CD4-positive, alpha-beta T cell (primary cell): ENCODE data around the gene ESYT2. TPM values are rescaled to one million over a fixed set of nuclear protein-coding genes. Genes with fewer than 3 reads are reported as not detected.
A peak's percentile ranks its signal among the peaks of the same experiment; 100 is the strongest.

Experiments used
- ATAC-seq: fragments of 200-7000 bp; cut with Tn5 transposase; one replicate; pipeline ENCODE4 v1.10.0; 2022; ENCODE audit warnings: mild to moderate bottlenecking; ENCODE audit not compliant: poor library complexity
- CTCF ChIA-PET: fragments of 350-600 bp; sonication (Branson Sonifier 250); formaldehyde crosslinking; loops from one replicate; lab custom pipeline; 2021; ENCODE audit warnings: antibody characterized with exemption, inconsistent platforms; lab: Charles Lee
- POLR2A ChIA-PET: fragments of 350-600 bp; sonication (Branson Sonifier 250); formaldehyde crosslinking; loops from one replicate; lab custom pipeline; 2021; ENCODE audit warnings: antibody characterized with exemption, inconsistent platforms; lab: Charles Lee
- DNase-seq, 14 experiments: peaks; one replicate each; pipeline ENCODE4 v3.0.0-alpha.2; 2013 to 2020; ENCODE audit warnings: mixed read lengths in 2 of 14
- H3K27ac ChIP-seq, 2 donors: one replicate each; pipeline versions ENCODE4 v1.5.1 to v1.7.0; 2013; ENCODE audit warnings: low read length in 2 of 2, low read depth in 1 of 2, mild to moderate bottlenecking in 1 of 2
- H3K27me3 ChIP-seq, 2 experiments: 1 replicate in 1 of 2; 2 replicates in 1 of 2; pipeline versions ENCODE4 v1.6.1 to v1.7.0; 2013; ENCODE audit warnings: low read length in 2 of 2, control low read depth in 1 of 2, mild to moderate bottlenecking in 1 of 2, moderate library complexity in 1 of 2; ENCODE audit not compliant: insufficient read depth in 2 of 2, control insufficient read depth in 1 of 2
- H3K36me3 ChIP-seq: one replicate; pipeline ENCODE4 v1.6.1; 2013; ENCODE audit warnings: low read length, control low read depth; ENCODE audit not compliant: insufficient read depth
- H3K4me1 ChIP-seq: one replicate; pipeline ENCODE4 v1.6.1; 2013; ENCODE audit warnings: low read length, control low read depth; ENCODE audit not compliant: insufficient read depth
- H3K4me3 ChIP-seq: one replicate; pipeline ENCODE4 v1.5.1; 2013; ENCODE audit warnings: mild to moderate bottlenecking, low read length, moderate library complexity
- H3K9me3 ChIP-seq, 2 experiments: 1 replicate in 1 of 2; 2 replicates in 1 of 2; pipeline versions ENCODE4 v1.6.1 to v1.7.0; 2013; ENCODE audit warnings: low read length in 2 of 2, mild to moderate bottlenecking in 2 of 2, control low read depth in 1 of 2, moderate library complexity in 1 of 2; ENCODE audit not compliant: control insufficient read depth in 1 of 2, insufficient read depth in 1 of 2
- H3K27ac Mint-ChIP-seq: one replicate; pipeline ENCODE4 v1.8.0; 2020; ENCODE audit warnings: mixed read lengths
- H3K27me3 Mint-ChIP-seq: one replicate; pipeline ENCODE4 v1.8.0; 2021; ENCODE audit warnings: mixed read lengths
- H3K36me3 Mint-ChIP-seq: one replicate; pipeline ENCODE4 v1.8.0; 2021; ENCODE audit warnings: low read depth, mixed read lengths
- H3K4me1 Mint-ChIP-seq: one replicate; pipeline ENCODE4 v1.8.0; 2021; ENCODE audit warnings: low read depth, mixed read lengths
- H3K4me3 Mint-ChIP-seq: one replicate; pipeline ENCODE4 v1.8.0; 2020; ENCODE audit warnings: mild to moderate bottlenecking, mixed read lengths
- H3K9me3 Mint-ChIP-seq: one replicate; pipeline ENCODE4 v1.8.0; 2020; ENCODE audit warnings: mixed read lengths
- CTCF ChIP-seq: fragments of 200-600 bp; IDR thresholded peaks from one replicate; pipeline ENCODE4 v1.8.0; 2022; ENCODE audit warnings: antibody characterized with exemption, mild to moderate bottlenecking
- intact Hi-C, 2 experiments: fragments of 100-400 bp; cut with DNase I in 1 of 2; cut with micrococcal nuclease in 1 of 2; formaldehyde crosslinking; loops; one replicate each; pipeline versions ENCODE4 v1.15.1 to v1.9.0; 2023 to 2025; cut with DNase I, micrococcal nuclease
- total RNA-seq, 174 experiments: library from RNA in 2 of 174; stranded (reverse) in 2 of 174; gene quantifications; one replicate each; pipeline ENCODE4 v1.2.3 and lab custom pipeline; 2021 to 2026

Gene ESYT2
- total RNA-seq, 2 experiments from 2014 or later = 106 to 112 TPM

- intact Hi-C loops = no loop called here
- ChIA-PET POLR2A (interaction anchor here (1.2 to 2.3 kb wide), 3 partner anchors 15 to 157 kb away, joined by 3 to 14 read pairs (median 10); no protein-coding TSS in a partner anchor), CTCF (no interaction called here)
- no peak for DNase-seq
- Mint-ChIP-seq H3K36me3 (no peaks in the 10 kb centered on the region), H3K27me3 (no peaks in the 10 kb centered on the region), H3K9me3 (no peaks in the 10 kb centered on the region), H3K4me1 (peaks cover 71% of the 10 kb centered on the region), H3K4me3 (peak overlapping the region; percentile 83), H3K27ac (peak overlapping the region; percentile 76)
- Histone ChIP-seq H3K36me3 (no peaks in the 10 kb centered on the region), H3K9me3 (no peaks in the 10 kb centered on the region), H3K27me3 (no peaks in the 10 kb centered on the region), H3K27ac (no peak overlapping the region), H3K4me3 (no peak overlapping the region), H3K4me1 (peaks cover 26% of the 10 kb centered on the region)
- TF ChIP-seq CTCF = no peak
- no peak for ATAC-seq
Measured at GRCh38 chr7:158861936-158862704, 32.8 kb upstream of the ESYT2 start.

- Histone ChIP-seq H3K9me3 (no peaks in the 10 kb centered on the region), H3K4me3 (no peak overlapping the region), H3K4me1 (peaks cover 26% of the 10 kb centered on the region), H3K27ac (no peak overlapping the region), H3K36me3 (no peaks in the 10 kb centered on the region), H3K27me3 (no peaks in the 10 kb centered on the region)
- Mint-ChIP-seq H3K4me3 (peak overlapping the region; percentile 83), H3K4me1 (peaks cover 78% of the 10 kb centered on the region), H3K27ac (peak overlapping the region; percentile 76), H3K36me3 (no peaks in the 10 kb centered on the region), H3K9me3 (no peaks in the 10 kb centered on the region), H3K27me3 (no peaks in the 10 kb centered on the region)
- TF ChIP-seq CTCF = no peak
- CTCF ChIA-PET = no interaction called here
- intact Hi-C loops = no loop called here
- POLR2A ChIA-PET = interaction anchor here (0.6 to 1.2 kb wide), 3 partner anchors 12 to 156 kb away, joined by 3 to 4 read pairs (median 3); no protein-coding TSS in a partner anchor
- no peak for DNase-seq
- ATAC-seq = no peak
Measured at GRCh38 chr7:158861004-158861787, 31.9 kb upstream of the ESYT2 start.

- POLR2A ChIA-PET = interaction anchor here (0.6 to 1.1 kb wide), 2 partner anchors 11 to 12 kb away, joined by 3 to 4 read pairs; no protein-coding TSS in a partner anchor
- no peaks in the 10 kb centered on the region for H3K27me3 ChIP-seq
- Mint-ChIP-seq H3K27ac (no peak overlapping the region), H3K27me3 (no peaks in the 10 kb centered on the region), H3K36me3 (no peaks in the 10 kb centered on the region), H3K4me1 (peaks cover 73% of the 10 kb centered on the region), H3K4me3 (no peak overlapping the region), H3K9me3 (no peaks in the 10 kb centered on the region)
- H3K4me3 ChIP-seq = no peak overlapping the region
- DNase-seq = no peak
- CTCF ChIA-PET = no interaction called here
- peaks cover 34% of the 10 kb centered on the region for H3K4me1 ChIP-seq
- H3K36me3 ChIP-seq = no peaks in the 10 kb centered on the region
- intact Hi-C loops = no loop called here
- no peak for ATAC-seq
- no peak for TF ChIP-seq CTCF
- H3K9me3 ChIP-seq = no peaks in the 10 kb centered on the region
- no peak overlapping the region for H3K27ac ChIP-seq
Measured at GRCh38 chr7:158860394-158860793, 31.1 kb upstream of the ESYT2 start.
